Endothelial cell of umbilical vein (primary cell): ENCODE data around the gene ATP6V0A4. TPM values are rescaled to one million over a fixed set of nuclear protein-coding genes. Genes with fewer than 3 reads are reported as not detected.

Experiments used
- BruUV-seq: library from RNA; stranded (reverse); fragments of 400-500 nt; replicated peaks from 2 replicates; lab custom pipeline; 2021; lab: Mats Ljungman, UMichigan
- CTCF ChIA-PET: fragments of 300-600, 350-600 bp; sonication (Branson Sonifier 250); formaldehyde crosslinking; loops from one replicate; lab custom pipeline; 2021; ENCODE audit warnings: antibody characterized with exemption, inconsistent platforms; lab: Charles Lee
- POLR2A ChIA-PET: fragments of 300-600, 350-600 bp; sonication (Branson Sonifier 250); formaldehyde crosslinking; loops from one replicate; lab custom pipeline; 2021; ENCODE audit warnings: antibody characterized with exemption, inconsistent platforms; lab: Charles Lee
- DNase-seq: peaks from one replicate; pipeline ENCODE4 v3.0.0-alpha.2; 2011; ENCODE audit warnings: low read depth, low spot score
- FAIRE-seq: peaks from 2 replicates; lab custom pipeline; 2011; peaks lifted over from hg19 to GRCh38; lab: Jason Lieb, UNC
- H2AFZ ChIP-seq: 2 replicates; pipeline ENCODE4 v1.6.0; 2012; ENCODE audit warnings: low read depth, low read length, control low read depth, inconsistent platforms
- H3K27ac ChIP-seq: 2 replicates; pipeline ENCODE4 v1.5.1; 2011; ENCODE audit warnings: low read depth, mild to moderate bottlenecking, control low read depth, low read length, moderate library complexity; ENCODE audit not compliant: insufficient read depth
- H3K27me3 ChIP-seq, 2 experiments: 2 replicates each; pipeline versions ENCODE4 v1.6.0 to v1.6.1; 2011; ENCODE audit warnings: low read length in 2 of 2, mixed read lengths in 1 of 2; ENCODE audit not compliant: control insufficient read depth in 2 of 2, insufficient read depth in 2 of 2
- H3K36me3 ChIP-seq, 2 experiments: 2 replicates in 1 of 2; 3 replicates in 1 of 2; pipeline ENCODE4 v1.5.1; 2011; ENCODE audit warnings: low read length in 2 of 2, mild to moderate bottlenecking in 1 of 2, moderate library complexity in 1 of 2; ENCODE audit not compliant: control insufficient read depth in 2 of 2, insufficient read depth in 2 of 2; ENCODE audit errors: extremely low read depth in 1 of 2
- H3K4me1 ChIP-seq: 3 replicates; pipeline ENCODE4 v1.5.1; 2011; ENCODE audit warnings: mild to moderate bottlenecking, low read length; ENCODE audit not compliant: control insufficient read depth, insufficient read depth; ENCODE audit errors: extremely low read depth
- H3K4me2 ChIP-seq: 2 replicates; pipeline ENCODE4 v1.6.1; 2011; ENCODE audit warnings: low read length, control low read depth, mixed read lengths; ENCODE audit not compliant: insufficient read depth
- H3K4me3 ChIP-seq, 3 experiments: fragments of 200-600 bp in 1 of 3; sonication (generic), shearing (Covaris generic) in 1 of 3; replicated peaks in 1 of 3; 2 replicates each; pipeline ENCODE4 v1.5.1; 2011 to 2016; ENCODE audit warnings: control low read depth in 3 of 3, low read length in 3 of 3, mild to moderate bottlenecking in 2 of 3, inconsistent platforms in 1 of 3, low read depth in 1 of 3, moderate library complexity in 1 of 3; ENCODE audit not compliant: insufficient read depth in 1 of 3
- H3K79me2 ChIP-seq: 2 replicates; pipeline ENCODE4 v1.6.0; 2012; ENCODE audit warnings: low read length, inconsistent platforms; ENCODE audit not compliant: control insufficient read depth, insufficient read depth
- H3K9ac ChIP-seq: replicated peaks from 2 replicates; pipeline ENCODE3; 2011; ENCODE audit warnings: low read length, control low read depth; ENCODE audit not compliant: insufficient read depth; ENCODE audit errors: extremely low read depth
- H3K9me1 ChIP-seq: replicated peaks from 3 replicates; pipeline ENCODE4 v1.6.0; 2011; ENCODE audit warnings: mild to moderate bottlenecking, low read length; ENCODE audit not compliant: control insufficient read depth, insufficient read depth; ENCODE audit errors: extremely low read depth
- H3K9me3 ChIP-seq: replicated peaks from 2 replicates; pipeline ENCODE4 v1.5.1; 2012; ENCODE audit warnings: low read length, inconsistent platforms; ENCODE audit not compliant: control insufficient read depth, insufficient read depth
- H4K20me1 ChIP-seq: replicated peaks from 2 replicates; pipeline ENCODE3; 2011; ENCODE audit warnings: mild to moderate bottlenecking, low read length; ENCODE audit not compliant: control insufficient read depth, insufficient read depth; ENCODE audit errors: extremely low read depth
- CTCF ChIP-seq, 2 donors: IDR thresholded peaks; 1 replicate in 1 of 2; 2 replicates in 1 of 2; pipeline ENCODE4 v1.5.1; 2011; ENCODE audit warnings: low read length in 2 of 2, mild to moderate bottlenecking in 2 of 2, moderate library complexity in 2 of 2, control low read depth in 1 of 2, inconsistent platforms in 1 of 2, low read depth in 1 of 2; ENCODE audit not compliant: insufficient read depth in 1 of 2; ENCODE audit errors: extremely low read depth in 1 of 2
- EZH2 ChIP-seq: IDR thresholded peaks from 2 replicates; pipeline ENCODE4 v1.6.1; 2012; ENCODE audit warnings: borderline replicate concordance, low read depth, mild to moderate bottlenecking, moderate library complexity, low read length, inconsistent platforms; ENCODE audit not compliant: severe bottlenecking
- FOS ChIP-seq: IDR thresholded peaks from 2 replicates; pipeline ENCODE4 v1.6.1; 2011; ENCODE audit warnings: mild to moderate bottlenecking, low read length, moderate library complexity, borderline replicate concordance; ENCODE audit not compliant: insufficient read depth
- GATA2 ChIP-seq: IDR thresholded peaks from 2 replicates; pipeline ENCODE4 v1.7.0; 2011; ENCODE audit warnings: low read depth, mild to moderate bottlenecking, moderate library complexity, mixed read lengths, low read length; ENCODE audit not compliant: insufficient read length, insufficient read depth
- JUN ChIP-seq: IDR thresholded peaks from 2 replicates; pipeline ENCODE4 v1.6.1; 2011; ENCODE audit warnings: borderline replicate concordance, low read depth; ENCODE audit not compliant: insufficient read length, insufficient read depth
- MAX ChIP-seq: IDR thresholded peaks from 2 replicates; pipeline ENCODE4 v1.6.1; 2011; ENCODE audit not compliant: insufficient read depth, insufficient read length
- MYC ChIP-seq: IDR thresholded peaks from one replicate; pipeline ENCODE4 v1.6.1; 2011; ENCODE audit warnings: mild to moderate bottlenecking, low read depth, low read length
- POLR2A ChIP-seq: IDR thresholded peaks from 2 replicates; pipeline ENCODE4 v1.6.1; 2012; ENCODE audit warnings: low read depth, mild to moderate bottlenecking, control low read depth, low read length
- POLR2AphosphoS5 ChIP-seq: IDR thresholded peaks from 2 replicates; pipeline ENCODE4 v1.6.1; 2012; ENCODE audit warnings: low read depth, mild to moderate bottlenecking, control low read depth, low read length, moderate library complexity; ENCODE audit not compliant: insufficient read depth
- dilution Hi-C: fragments of 300-500 bp; cut with MboI; formaldehyde crosslinking; loops from one replicate; pipeline ENCODE4 v1.15.0; 2019; ENCODE audit warnings: low sequenced_read_pairs; ENCODE audit not compliant: extremely low pct_ligation_motif_present
- intact Hi-C: fragments of 100-400 bp; cut with micrococcal nuclease; formaldehyde crosslinking; loops from one replicate; pipeline ENCODE4 v1.10.0; 2022
- polyA plus RNA-seq, 4 experiments: library from polyadenylated mRNA; depleted of rRNA in 3 of 4; stranded (reverse) in 3 of 4; unstranded in 1 of 4; fragments of >200 nt; gene quantifications; 2 replicates each; pipeline versions ENCODE4 v1.2.1 to v1.2.3, GENCODE V29; 2011 to 2012; ENCODE audit warnings: missing spikeins in 1 of 4
- total RNA-seq: library from RNA; stranded (reverse); gene quantifications from 2 replicates; pipeline ENCODE4 v1.2.3, GENCODE V29; 2021

ATP6V0A4 gene
- total and polyA plus RNA-seq, 2 donors (not counting 3 experiments of a cell fraction or from before 2014, with no cell fraction given) = 0.07 to 0.24 TPM

- TF ChIP-seq POLR2A (no peak), MAX (no peak), FOS (no peak), MYC (no peak), GATA2 (no peak), POLR2AphosphoS5 (no peak), EZH2 (no peak), JUN (no peak), CTCF (IDR thresholded peaks at IDR 0.05; ENCODE audit: extremely low read depth in 1 of 2, insufficient read depth in 1 of 2, low read depth in 1 of 2, low read length in 2 of 2) (no peak)
- no peaks in the 10 kb centered on the region for H3K9me3 ChIP-seq
- no peak overlapping the region for H3K27ac ChIP-seq
- H3K4me3 ChIP-seq = no peak overlapping the region
- CTCF ChIA-PET = interaction anchor here (1.1 to 2.0 kb wide), 6 partner anchors 10 to 237 kb away, joined by 3 to 7 read pairs (median 4); no protein-coding TSS in a partner anchor
- POLR2A ChIA-PET = no interaction called here
- H3K9ac ChIP-seq = no peak overlapping the region
- H3K36me3 ChIP-seq = peaks cover 0 to 2% of the 10 kb centered on the region in 2 experiments
- intact Hi-C loops (no loop called here), dilution Hi-C loops (no loop called here)
- DNase-seq (peak; percentile 62), FAIRE-seq (peak; percentile 93)
- H2AFZ ChIP-seq = peak overlapping the region; percentile 19
- no peaks in the 10 kb centered on the region for H3K79me2 ChIP-seq
- no peaks in the 10 kb centered on the region for H3K9me1 ChIP-seq
- peaks cover 10% of the 10 kb centered on the region for H3K4me1 ChIP-seq
- BruUV-seq = TSS peak; percentile 15
- H4K20me1 ChIP-seq = no peaks in the 10 kb centered on the region
- H3K4me2 ChIP-seq = no peak overlapping the region
- H3K27me3 ChIP-seq = no peaks in the 10 kb centered on the region
Observed at GRCh38 chr7:138837627-138838026, 39.6 kb upstream of the ATP6V0A4 start.
